Gastroesophageal sphincter (tissue), 3 donors: ENCODE results near the gene COX10.

ENCODE experiments used
- POLR2A ChIP-seq, 2 donors: fragments of 450-650 bp; IDR thresholded peaks; one replicate each; pipeline ENCODE4 v1.6.1; 2017; ENCODE audit warnings: antibody characterized with exemption in 2 of 2, mild to moderate bottlenecking in 2 of 2, moderate library complexity in 1 of 2
- TF ChIP-seq, protein P1 (sequence below), 4 experiments: fragments of 200-600 bp in 2 of 4; fragments of 450-650 bp in 2 of 4; sonication (generic) in 1 of 4; IDR thresholded peaks; one replicate each; pipeline ENCODE4 v1.5.1; 2017 to 2019; ENCODE audit warnings: antibody characterized with exemption in 4 of 4, mild to moderate bottlenecking in 2 of 4, moderate library complexity in 2 of 4

- TF ChIP-seq, protein P1, sequence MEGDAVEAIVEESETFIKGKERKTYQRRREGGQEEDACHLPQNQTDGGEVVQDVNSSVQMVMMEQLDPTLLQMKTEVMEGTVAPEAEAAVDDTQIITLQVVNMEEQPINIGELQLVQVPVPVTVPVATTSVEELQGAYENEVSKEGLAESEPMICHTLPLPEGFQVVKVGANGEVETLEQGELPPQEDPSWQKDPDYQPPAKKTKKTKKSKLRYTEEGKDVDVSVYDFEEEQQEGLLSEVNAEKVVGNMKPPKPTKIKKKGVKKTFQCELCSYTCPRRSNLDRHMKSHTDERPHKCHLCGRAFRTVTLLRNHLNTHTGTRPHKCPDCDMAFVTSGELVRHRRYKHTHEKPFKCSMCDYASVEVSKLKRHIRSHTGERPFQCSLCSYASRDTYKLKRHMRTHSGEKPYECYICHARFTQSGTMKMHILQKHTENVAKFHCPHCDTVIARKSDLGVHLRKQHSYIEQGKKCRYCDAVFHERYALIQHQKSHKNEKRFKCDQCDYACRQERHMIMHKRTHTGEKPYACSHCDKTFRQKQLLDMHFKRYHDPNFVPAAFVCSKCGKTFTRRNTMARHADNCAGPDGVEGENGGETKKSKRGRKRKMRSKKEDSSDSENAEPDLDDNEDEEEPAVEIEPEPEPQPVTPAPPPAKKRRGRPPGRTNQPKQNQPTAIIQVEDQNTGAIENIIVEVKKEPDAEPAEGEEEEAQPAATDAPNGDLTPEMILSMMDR (IDR thresholded peaks at IDR 0.05): no peak
- TF ChIP-seq POLR2A (IDR thresholded peaks at IDR 0.05): no peak
These were observed 21.7 kb upstream of the COX10 start for GRCh38 chr17:14047591-14047990.
